Breast epithelium (tissue), 4 donors: ENCODE measurements around the gene APMAP. TPM values are rescaled to one million over a fixed set of nuclear protein-coding genes. Genes with fewer than 3 reads are reported as not detected.

Experiments
- DNase-seq, 2 donors: peaks; one replicate each; pipeline ENCODE4 v3.0.0-alpha.2; 2019; ENCODE audit warnings: low spot score in 2 of 2
- H3K27ac ChIP-seq, 2 donors: fragments of 200-600 bp; sonication (generic) in 1 of 2; one replicate each; pipeline ENCODE4 v1.5.1; 2016 to 2019; ENCODE audit warnings: mild to moderate bottlenecking in 1 of 2
- H3K27me3 ChIP-seq, 2 donors: fragments of 200-600 bp; sonication (generic) in 1 of 2; one replicate each; pipeline versions ENCODE4 v1.5.1 to v1.6.0; 2017 to 2019; ENCODE audit warnings: control low read depth in 1 of 2, mild to moderate bottlenecking in 1 of 2
- H3K36me3 ChIP-seq: fragments of 200-600 bp; one replicate; pipeline ENCODE4 v1.5.1; 2019
- H3K4me1 ChIP-seq, 2 donors: fragments of 200-600 bp; sonication (generic); one replicate each; pipeline ENCODE4 v1.5.1; 2016 to 2019; ENCODE audit warnings: control low read depth in 1 of 2
- H3K4me3 ChIP-seq, 3 donors: fragments of 200-600 bp; sonication (generic); 1 replicate in 2 of 3; 2 replicates in 1 of 3; pipeline ENCODE4 v1.5.1; 2016 to 2019; ENCODE audit warnings: mild to moderate bottlenecking in 3 of 3, moderate library complexity in 2 of 3
- H3K9me3 ChIP-seq, 2 donors: fragments of 200-600 bp; sonication (generic) in 1 of 2; one replicate each; pipeline ENCODE4 v1.5.1; 2016 to 2019; ENCODE audit warnings: control low read depth in 1 of 2
- CTCF ChIP-seq, 3 donors: fragments of 450-650 bp; IDR thresholded peaks; one replicate each; pipeline ENCODE4 v1.5.1; 2016 to 2017; ENCODE audit warnings: antibody characterized with exemption in 3 of 3, mild to moderate bottlenecking in 3 of 3, moderate library complexity in 3 of 3
- POLR2A ChIP-seq: fragments of 450-650 bp; IDR thresholded peaks from one replicate; pipeline ENCODE4 v1.6.1; 2016; ENCODE audit warnings: antibody characterized with exemption, mild to moderate bottlenecking, moderate library complexity
- POLR2AphosphoS5 ChIP-seq, 3 donors: sonication (generic); formaldehyde crosslinking; IDR thresholded peaks; one replicate each; pipeline ENCODE4 v1.6.1; 2017; ENCODE audit warnings: antibody characterized with exemption in 3 of 3
- intact Hi-C: fragments of 100-400 bp; cut with DNase I; formaldehyde crosslinking; loops from one replicate; pipeline ENCODE4 v1.15.1; 2023; ENCODE audit warnings: low total_unique reads
- total RNA-seq, 3 donors: library from RNA; depleted of rRNA; stranded (reverse); fragments of >200 nt; gene quantifications; one replicate each; pipeline ENCODE4 v1.1.0, GENCODE V29; 2016

The APMAP gene
- total RNA-seq, 3 donors from 2014 or later, result 83.2 to 184 (median 101) TPM

GRCh38 chr20:25038591-25039015, 46.1 kb upstream of the APMAP start:
- H3K4me1 ChIP-seq, result peaks cover 21 to 31% of the 10 kb centered on the region in 2 donors
- peak overlapping the region; percentile 79 to 85 for H3K27ac ChIP-seq
- no peaks in the 10 kb centered on the region for H3K9me3 ChIP-seq

GRCh38 chr20:25038103-25038410, 45.5 kb upstream of the APMAP start:
- TF ChIP-seq POLR2AphosphoS5 (IDR thresholded peaks at IDR 0.05) (no peak), POLR2A (no peak), CTCF (IDR thresholded peaks at IDR 0.05) (no peak)
- H3K27ac ChIP-seq, result peak overlapping the region; percentile 79 to 85
- intact Hi-C loops, result no loop called here
- no peak overlapping the region for H3K4me3 ChIP-seq
- H3K9me3 ChIP-seq, result no peaks in the 10 kb centered on the region
- H3K36me3 ChIP-seq, result no peaks in the 10 kb centered on the region
- no peaks in the 10 kb centered on the region for H3K27me3 ChIP-seq
- H3K4me1 ChIP-seq, result peaks cover 21 to 31% of the 10 kb centered on the region in 2 donors
- no peak for DNase-seq

More at GRCh38 chr20:25038591-25039015, 46.1 kb upstream of the APMAP start:
- intact Hi-C loops, result no loop called here
- no peaks in the 10 kb centered on the region for H3K27me3 ChIP-seq
- DNase-seq, result no peak
- H3K36me3 ChIP-seq, result no peaks in the 10 kb centered on the region
- H3K4me3 ChIP-seq, result no peak overlapping the region
- TF ChIP-seq POLR2A, result no peak
- TF ChIP-seq POLR2AphosphoS5 (IDR thresholded peaks at IDR 0.05), result no peak
- no peak for TF ChIP-seq CTCF (IDR thresholded peaks at IDR 0.05)

GRCh38 chr20:25037288-25038102, 44.9 kb upstream of the APMAP start:
- no peak for TF ChIP-seq POLR2AphosphoS5 (IDR thresholded peaks at IDR 0.05)
- no peak for TF ChIP-seq CTCF (IDR thresholded peaks at IDR 0.05)
- no peak for TF ChIP-seq POLR2A
- H3K4me1 ChIP-seq, result peaks cover 21 to 31% of the 10 kb centered on the region in 2 donors
- H3K4me3 ChIP-seq, result no peak overlapping the region
- H3K9me3 ChIP-seq, result no peaks in the 10 kb centered on the region
- H3K27me3 ChIP-seq, result no peaks in the 10 kb centered on the region
- H3K27ac ChIP-seq, result peak overlapping the region; percentile 79 to 85
- DNase-seq, result no peak
- intact Hi-C loops, result no loop called here
- no peaks in the 10 kb centered on the region for H3K36me3 ChIP-seq

GRCh38 chr20:25036331-25036936, 43.9 kb upstream of the APMAP start:
- TF ChIP-seq POLR2AphosphoS5 (IDR thresholded peaks at IDR 0.05) (no peak), CTCF (IDR thresholded peaks at IDR 0.05) (no peak), POLR2A (no peak)
- Histone ChIP-seq H3K4me3 (no peak overlapping the region), H3K36me3 (no peaks in the 10 kb centered on the region), H3K9me3 (no peaks in the 10 kb centered on the region), H3K27ac (peak overlapping the region in 1 of 2 donors; percentile 30), H3K27me3 (no peaks in the 10 kb centered on the region), H3K4me1 (peaks cover 25 to 38% of the 10 kb centered on the region in 2 donors)
- intact Hi-C loops, result no loop called here
- DNase-seq, result no peak

GRCh38 chr20:25035921-25036320, 43.4 kb upstream of the APMAP start:
- H3K4me3 ChIP-seq, result no peak overlapping the region
- H3K4me1 ChIP-seq, result peaks cover 25 to 37% of the 10 kb centered on the region in 2 donors
- DNase-seq, result no peak
- no peaks in the 10 kb centered on the region for H3K36me3 ChIP-seq
- H3K9me3 ChIP-seq, result no peaks in the 10 kb centered on the region
- no peak for TF ChIP-seq POLR2AphosphoS5 (IDR thresholded peaks at IDR 0.05)
- TF ChIP-seq CTCF (IDR thresholded peaks at IDR 0.05), result no peak
- TF ChIP-seq POLR2A, result no peak
- intact Hi-C loops, result no loop called here
- H3K27me3 ChIP-seq, result no peaks in the 10 kb centered on the region
- peak overlapping the region in 1 of 2 donors; percentile 30 for H3K27ac ChIP-seq
